ENCODE measurements around the gene ZNF90. TPM values are rescaled to one million over a fixed set of nuclear protein-coding genes. Genes with fewer than 3 reads are reported as not detected.
"Not testable (repeated sequence)": the region's sequence is repeated elsewhere in the genome, so short reads cannot be mapped to it uniquely, and the experiment has no call there.

ZNF90 gene
- total and polyA plus RNA-seq, 2 donors (not counting 3 experiments of a cell fraction or from before 2014, with no cell fraction given), result 0.92 to 4.1 TPM

- Histone ChIP-seq H3K9me1 (replicated peaks; ENCODE audit: control insufficient read depth, extremely low read depth, insufficient read depth, low read length) (no peaks in the 10 kb centered on the region), H2AFZ (ENCODE audit: low read depth, low read length) (no peak overlapping the region), H3K9ac (replicated peaks; ENCODE audit: extremely low read depth, insufficient read depth, low read length) (no peak overlapping the region), H4K20me1 (replicated peaks; ENCODE audit: control insufficient read depth, extremely low read depth, insufficient read depth, low read length) (no peaks in the 10 kb centered on the region), H3K9me3 (replicated peaks; ENCODE audit: control insufficient read depth, insufficient read depth, low read length) (no peaks in the 10 kb centered on the region), H3K79me2 (ENCODE audit: control insufficient read depth, insufficient read depth, low read length) (no peaks in the 10 kb centered on the region), H3K4me2 (ENCODE audit: insufficient read depth, low read length) (no peak overlapping the region), H3K4me3 (replicated peaks in 1 of 3; ENCODE audit: insufficient read depth in 1 of 3, low read depth in 1 of 3, low read length in 3 of 3) (no peak overlapping the region), H3K36me3 (ENCODE audit: control insufficient read depth in 2 of 2, extremely low read depth in 1 of 2, insufficient read depth in 2 of 2, low read length in 2 of 2) (no peaks in the 10 kb centered on the region), H3K27ac (ENCODE audit: insufficient read depth, low read depth, low read length) (no peak overlapping the region), H3K27me3 (ENCODE audit: control insufficient read depth in 2 of 2, insufficient read depth in 2 of 2, low read length in 2 of 2) (no peaks in the 10 kb centered on the region), H3K4me1 (ENCODE audit: control insufficient read depth, extremely low read depth, insufficient read depth, low read length) (no peaks in the 10 kb centered on the region)
- no peak for TF ChIP-seq MAX (IDR thresholded peaks at IDR 0.05; ENCODE audit: insufficient read depth, insufficient read length)
- TF ChIP-seq POLR2AphosphoS5 (IDR thresholded peaks at IDR 0.05; ENCODE audit: insufficient read depth, low read depth, low read length), result no peak
- TF ChIP-seq FOS (IDR thresholded peaks at IDR 0.05; ENCODE audit: borderline replicate concordance, insufficient read depth, low read length), result no peak
- no peak for TF ChIP-seq POLR2A (IDR thresholded peaks at IDR 0.05; ENCODE audit: low read depth, low read length)
- TF ChIP-seq JUN (IDR thresholded peaks at IDR 0.05; ENCODE audit: borderline replicate concordance, insufficient read depth, insufficient read length, low read depth), result no peak
- TF ChIP-seq EZH2 (IDR thresholded peaks at IDR 0.05; ENCODE audit: borderline replicate concordance, low read depth, low read length, severe bottlenecking), result no peak
- no peak for TF ChIP-seq MYC (IDR thresholded peaks at IDR 0.05; ENCODE audit: low read depth, low read length)
- no peak for TF ChIP-seq CTCF (IDR thresholded peaks at IDR 0.05; ENCODE audit: extremely low read depth in 1 of 2, insufficient read depth in 1 of 2, low read depth in 1 of 2, low read length in 2 of 2)
- TF ChIP-seq GATA2 (IDR thresholded peaks at IDR 0.05; ENCODE audit: insufficient read depth, insufficient read length, low read depth, low read length), result no peak
- DNase-seq (ENCODE audit: low read depth, low spot score), result no peak
- dilution Hi-C loops (cut with MboI; ENCODE audit: extremely low pct_ligation_motif_present, low sequenced_read_pairs), result no loop called here
- POLR2A ChIA-PET, result no interaction called here
- CTCF ChIA-PET, result no interaction called here
- intact Hi-C loops (cut with micrococcal nuclease), result no loop called here
- no peak for FAIRE-seq
- no TSS peak for BruUV-seq (replicated peaks)
These were observed 9.9 kb upstream of the ZNF90 start for GRCh38 chr19:20067943-20068342.

- H3K36me3 ChIP-seq (ENCODE audit: control insufficient read depth in 2 of 2, extremely low read depth in 1 of 2, insufficient read depth in 2 of 2, low read length in 2 of 2); H3K27ac ChIP-seq (ENCODE audit: insufficient read depth, low read depth, low read length); BruUV-seq (replicated peaks); FAIRE-seq; DNase-seq (ENCODE audit: low read depth, low spot score); H3K27me3 ChIP-seq (ENCODE audit: control insufficient read depth in 2 of 2, insufficient read depth in 2 of 2, low read length in 2 of 2); H3K79me2 ChIP-seq (ENCODE audit: control insufficient read depth, insufficient read depth, low read length); H3K4me2 ChIP-seq (ENCODE audit: insufficient read depth, low read length); H3K9ac ChIP-seq (replicated peaks; ENCODE audit: extremely low read depth, insufficient read depth, low read length); intact Hi-C loops (cut with micrococcal nuclease); H3K4me3 ChIP-seq (replicated peaks in 1 of 3; ENCODE audit: insufficient read depth in 1 of 3, low read depth in 1 of 3, low read length in 3 of 3); POLR2A ChIA-PET; CTCF ChIA-PET; H3K9me1 ChIP-seq (replicated peaks; ENCODE audit: control insufficient read depth, extremely low read depth, insufficient read depth, low read length); H4K20me1 ChIP-seq (replicated peaks; ENCODE audit: control insufficient read depth, extremely low read depth, insufficient read depth, low read length); H3K9me3 ChIP-seq (replicated peaks; ENCODE audit: control insufficient read depth, insufficient read depth, low read length); dilution Hi-C loops (cut with MboI; ENCODE audit: extremely low pct_ligation_motif_present, low sequenced_read_pairs); H2AFZ ChIP-seq (ENCODE audit: low read depth, low read length); H3K4me1 ChIP-seq (ENCODE audit: control insufficient read depth, extremely low read depth, insufficient read depth, low read length): not testable (repeated sequence)
These were observed 9.2 kb upstream of the ZNF90 start for GRCh38 chr19:20068559-20068958.
